GM18507 (cell line): ENCODE results near the gene TBXT.
"Not testable (repeated sequence)": the region's sequence is repeated elsewhere in the genome, so short reads cannot be mapped to it uniquely, and the experiment has no call there.

Source experiments
- DNase-seq: peaks from one replicate; pipeline ENCODE4 v3.0.0; 2011; ENCODE audit warnings: low read depth; ENCODE audit not compliant: insufficient read length; ENCODE audit errors: extremely low spot score
- FAIRE-seq: peaks from 2 replicates; lab custom pipeline; 2011; peaks lifted over from hg19 to GRCh38; lab: Jason Lieb, UNC

TBXT gene

GRCh38 chr6:166123115-166123514, 44.5 kb downstream of the TBXT start:
- not testable (repeated sequence) for DNase-seq, FAIRE-seq

- no peak for DNase-seq
- no peak for FAIRE-seq
Measured at GRCh38 chr6:166121726-166122125, 45.9 kb downstream of the TBXT start.

GRCh38 chr6:166119116-166119911, 48.3 kb downstream of the TBXT start:
- no peak for FAIRE-seq
- no peak for DNase-seq

- FAIRE-seq = no peak
- DNase-seq = no peak
Measured at GRCh38 chr6:166115609-166116008, 52.0 kb downstream of the TBXT start.

- DNase-seq (no peak), FAIRE-seq (no peak)
Measured at GRCh38 chr6:166112580-166112979, 55.1 kb downstream of the TBXT start.

- DNase-seq (no peak), FAIRE-seq (no peak)
Measured at GRCh38 chr6:166109608-166110007, 58.0 kb downstream of the TBXT start.
